Stimulated activated CD8-positive, alpha-beta memory T cell treated with anti-CD3 and anti-CD28 coated beads, Interleukin-4, amount 100 ng/mL, for 48 hours (primary cell): ENCODE results near the gene UGT2B17.
"Not testable (repeated sequence)": the region's sequence is repeated elsewhere in the genome, so short reads cannot be mapped to it uniquely, and the experiment has no call there.

Source experiments
- DNase-seq: peaks from one replicate; pipeline ENCODE4 v3.0.0-alpha.2; 2020

Gene UGT2B17

DNA sequence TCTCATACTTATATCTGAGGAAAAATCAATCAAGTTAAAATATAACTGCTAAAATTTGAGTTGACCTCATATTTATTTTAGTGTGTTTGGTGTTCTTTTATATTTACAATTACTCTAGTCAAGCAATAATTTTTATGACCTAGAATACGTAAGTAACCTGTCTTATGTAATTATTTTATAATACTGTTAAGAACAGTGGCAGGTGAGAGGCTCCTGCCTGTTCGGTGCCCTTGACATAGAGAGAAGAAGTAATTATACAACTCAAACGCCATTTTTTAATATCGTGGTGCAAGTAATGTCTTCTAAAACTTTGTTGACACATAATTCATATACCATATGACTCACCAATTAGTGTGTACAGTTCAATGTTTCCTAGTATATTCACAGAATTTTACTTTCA, 7.6 kb downstream of the UGT2B17 start:
- DNase-seq: not testable (repeated sequence)

DNA sequence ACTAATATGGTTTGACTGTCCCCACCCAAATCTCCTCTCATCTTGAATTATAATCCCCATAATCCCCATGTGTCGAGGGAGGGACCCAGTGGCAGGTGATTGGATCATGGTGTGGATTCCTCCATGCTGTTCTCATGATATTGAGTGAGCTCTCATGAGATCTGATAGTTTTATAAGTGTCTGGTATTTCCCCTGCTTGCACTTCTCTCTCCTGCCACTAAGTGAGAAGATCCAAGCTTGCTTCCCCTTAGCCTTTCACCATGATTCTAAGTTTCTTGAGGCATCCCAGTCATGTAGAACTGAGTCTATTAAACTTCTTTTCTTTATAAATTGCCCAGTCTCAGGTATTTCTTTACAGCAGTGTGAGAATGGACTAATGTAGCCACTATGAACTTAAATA, 9.8 kb downstream of the UGT2B17 start:
- DNase-seq: not testable (repeated sequence)

DNA sequence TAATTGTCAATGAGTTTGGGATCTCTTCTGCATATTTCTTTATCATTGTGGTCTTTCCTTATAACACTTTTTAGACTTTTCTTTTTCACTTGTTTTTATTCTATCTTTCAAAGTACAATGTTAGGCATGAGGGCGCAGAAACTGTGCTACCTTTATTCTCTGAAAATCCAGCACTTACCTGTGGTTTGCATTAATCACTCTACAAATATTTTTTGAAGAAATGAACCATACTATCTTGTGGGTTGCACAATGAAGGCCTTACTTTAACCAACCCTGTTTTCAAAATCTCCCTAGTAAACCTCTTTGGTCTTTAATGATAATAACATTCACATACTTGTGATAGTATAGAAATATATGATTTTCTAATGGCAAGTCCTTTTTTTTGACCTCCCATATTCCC, 11.0 kb downstream of the UGT2B17 start:
- not testable (repeated sequence) for DNase-seq

DNA sequence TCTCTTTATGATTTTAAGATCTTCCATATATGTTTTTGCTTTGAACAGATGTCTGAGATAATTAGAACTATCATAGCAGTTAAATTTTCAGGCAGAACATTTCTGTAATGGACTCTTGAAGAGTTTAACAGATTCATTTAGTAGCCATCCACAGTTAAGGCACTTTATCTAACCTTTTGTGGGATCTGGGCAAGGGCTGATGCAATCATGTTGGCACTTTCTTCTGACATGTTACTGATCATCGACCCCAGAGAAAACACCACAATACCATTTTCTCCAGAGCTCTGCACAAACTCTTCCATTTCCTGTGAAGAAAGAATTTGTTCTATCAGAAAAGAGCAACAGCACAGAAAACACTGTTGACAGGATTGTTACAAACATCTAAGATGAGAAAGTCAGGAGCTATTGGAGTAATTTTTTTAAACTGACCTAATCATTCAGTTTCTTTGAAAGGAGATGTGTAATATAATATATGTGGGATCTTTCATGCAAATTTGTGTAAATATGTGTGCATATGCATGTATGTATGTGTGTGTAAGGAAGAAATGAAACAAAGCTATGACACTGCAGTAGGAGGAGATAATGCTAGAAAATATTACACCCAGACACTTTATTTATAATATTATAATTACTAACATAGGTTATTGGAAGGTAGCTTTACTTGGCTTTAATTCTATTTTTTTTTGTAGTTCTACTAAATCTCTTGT, 15.6 kb downstream of the UGT2B17 start:
- DNase-seq: not testable (repeated sequence)

DNA sequence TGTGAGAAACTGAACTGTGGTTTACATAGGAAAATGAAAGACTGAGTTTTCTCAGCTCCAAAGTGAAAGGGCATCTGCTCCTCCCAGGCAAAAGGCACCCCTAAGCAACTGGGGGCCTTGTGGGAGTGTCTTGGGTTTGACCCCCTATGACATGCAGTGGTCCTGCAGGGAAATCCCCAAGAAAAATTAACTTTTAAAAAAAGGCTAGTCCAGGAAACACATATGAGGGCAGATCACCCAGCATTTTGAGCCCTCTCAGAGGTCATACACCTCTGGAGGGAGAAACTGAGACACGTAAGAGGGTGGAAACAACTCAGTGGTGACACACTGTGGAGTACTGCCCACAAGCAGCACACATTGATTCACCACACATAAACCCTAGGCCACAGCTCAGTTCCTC, 22.3 kb downstream of the UGT2B17 start:
- not testable (repeated sequence) for DNase-seq

DNA sequence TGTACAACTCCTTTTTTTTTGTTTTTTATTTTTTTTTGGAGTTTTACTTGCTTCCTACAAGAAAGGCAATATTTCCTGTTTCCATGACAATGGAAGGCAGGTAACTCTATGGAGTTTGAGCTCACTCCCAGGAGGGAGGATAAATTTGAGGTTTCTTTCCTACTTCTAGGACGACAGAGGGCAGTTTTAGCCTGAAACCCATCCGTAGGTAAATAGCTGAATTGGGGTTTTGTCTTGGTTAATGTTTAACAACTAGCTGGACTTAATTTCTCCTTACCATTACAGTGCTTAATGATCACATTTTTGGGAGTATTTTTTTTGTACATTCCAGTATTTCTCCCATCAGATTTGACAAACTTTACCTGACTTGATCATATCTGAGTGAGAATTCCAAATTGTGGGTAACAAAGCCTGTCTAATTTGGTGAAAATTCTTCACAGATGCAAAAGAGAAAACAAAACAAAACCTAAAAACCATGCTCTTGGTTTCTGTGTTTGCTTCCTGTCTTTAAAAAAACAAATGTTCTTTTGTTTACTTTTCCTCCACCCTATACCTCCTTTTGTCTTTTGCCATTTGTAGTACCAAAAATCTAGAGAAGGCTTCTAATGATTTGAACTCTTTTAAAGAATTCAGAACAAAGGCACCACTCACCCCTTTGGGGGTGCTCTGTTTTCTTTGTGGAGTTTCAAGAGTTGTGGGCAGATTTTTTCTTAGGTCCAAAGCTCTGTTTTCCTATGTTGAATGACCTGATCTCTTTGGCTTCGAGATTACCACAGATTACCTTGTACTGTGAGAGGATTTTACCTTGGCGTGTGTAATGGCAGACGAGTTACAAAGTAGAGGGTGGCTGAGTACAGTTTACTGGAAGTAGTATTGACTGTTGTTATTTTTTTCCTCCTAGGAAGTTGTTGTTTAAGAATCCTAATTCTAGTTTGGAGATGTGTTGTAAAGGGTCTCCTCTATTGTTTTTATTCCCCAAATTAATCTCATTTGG, 23.0 kb downstream of the UGT2B17 start:
- DNase-seq: not testable (repeated sequence)

DNA sequence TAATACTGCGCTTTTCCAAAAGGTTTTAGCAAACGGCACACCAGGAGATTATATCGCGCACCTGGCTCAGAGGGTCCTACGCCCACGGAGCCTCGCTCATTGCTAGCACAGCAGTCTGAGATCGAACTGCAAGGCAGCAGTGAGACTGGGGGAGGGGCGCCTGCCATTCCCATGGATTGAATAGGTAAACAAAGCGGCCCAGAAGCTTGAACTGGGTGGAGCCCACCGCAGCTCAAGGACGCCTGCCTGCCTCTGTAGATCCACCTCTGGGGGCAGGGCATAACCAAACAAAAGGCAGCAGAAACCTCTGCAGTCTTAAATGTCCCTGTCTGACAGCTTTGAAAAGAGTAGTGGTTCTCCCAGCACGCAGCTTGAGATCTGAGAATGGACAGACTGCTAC, 33.4 kb downstream of the UGT2B17 start:
- DNase-seq: not testable (repeated sequence)

DNA sequence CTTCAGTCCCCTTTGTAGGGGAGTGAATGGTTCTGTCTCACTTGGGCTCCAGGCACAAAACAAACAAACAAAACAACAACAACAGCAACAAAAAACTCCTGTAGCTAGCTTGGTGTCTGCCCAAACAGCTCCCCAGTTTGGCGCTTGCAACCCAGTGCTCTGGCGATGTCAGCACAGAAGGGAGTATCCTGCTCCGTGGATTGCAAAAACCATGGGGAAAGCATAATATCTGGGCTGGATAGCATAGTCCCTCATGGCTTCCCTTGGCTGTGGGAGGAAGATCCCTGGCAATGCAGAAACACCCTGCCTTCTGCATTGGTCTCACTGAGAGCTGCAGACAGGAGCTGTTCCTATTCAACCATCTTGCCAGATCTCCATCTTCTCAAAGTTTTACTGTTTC, 39.7 kb downstream of the UGT2B17 start:
- DNase-seq: no peak

DNA sequence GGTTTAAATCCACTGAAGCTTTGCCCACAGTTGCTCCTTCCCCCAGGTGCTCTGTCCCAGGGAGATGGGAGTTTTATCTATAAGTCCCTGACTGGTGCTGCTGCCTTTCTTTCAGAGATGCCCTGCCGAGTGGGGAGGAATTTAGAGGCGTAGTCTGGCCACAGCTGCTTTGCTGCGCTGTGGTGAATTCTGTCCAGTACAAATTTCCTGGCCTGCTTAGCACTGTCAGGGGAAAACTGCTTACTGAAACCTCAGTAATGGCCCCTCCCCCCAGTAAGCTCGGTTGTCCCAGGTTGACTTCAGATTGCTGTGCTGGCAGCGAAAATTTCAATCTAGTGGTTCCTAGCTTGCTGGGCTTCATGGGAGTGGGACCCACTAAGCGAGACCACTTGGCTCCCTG, 40.1 kb downstream of the UGT2B17 start:
- DNase-seq: no peak

DNA sequence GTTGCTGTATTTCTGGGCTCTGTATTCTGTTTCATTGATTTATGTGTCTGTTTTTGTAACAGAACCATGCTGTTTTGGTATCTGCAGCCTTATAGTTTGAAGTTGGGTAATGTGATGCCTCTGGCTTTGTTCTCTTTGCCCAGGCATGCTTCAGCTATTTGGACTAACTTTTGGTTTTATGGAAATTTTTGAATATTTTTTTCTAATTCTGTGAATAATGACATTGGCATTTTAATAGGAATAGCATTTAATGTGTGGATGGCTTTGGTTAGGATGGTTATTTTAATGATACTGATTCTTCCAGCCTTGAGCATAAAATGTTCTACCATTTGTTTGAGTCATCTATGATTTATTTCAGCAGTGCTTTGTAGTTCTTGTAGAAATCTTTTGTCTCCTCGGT, 53.9 kb downstream of the UGT2B17 start:
- DNase-seq: not testable (repeated sequence)

DNA sequence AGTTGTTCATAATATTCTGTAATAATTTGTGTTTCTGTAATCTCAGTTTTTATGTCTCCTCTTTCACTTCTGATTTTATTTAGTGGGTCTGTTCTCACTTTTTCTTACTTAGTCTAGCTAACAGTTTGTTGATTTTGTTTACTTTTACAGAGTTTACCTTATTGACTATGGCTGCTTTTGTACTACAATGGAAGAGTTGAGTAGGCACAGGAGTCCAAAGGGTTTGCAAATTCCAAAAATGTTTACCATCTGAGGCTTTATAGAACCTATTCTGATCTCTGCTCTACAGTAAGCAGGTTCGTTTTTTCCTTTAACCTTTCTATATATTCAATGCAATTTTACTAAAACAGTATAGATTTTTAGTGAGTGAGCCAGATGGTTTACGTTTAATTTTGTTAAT, 55.1 kb downstream of the UGT2B17 start:
- DNase-seq: no peak

DNA sequence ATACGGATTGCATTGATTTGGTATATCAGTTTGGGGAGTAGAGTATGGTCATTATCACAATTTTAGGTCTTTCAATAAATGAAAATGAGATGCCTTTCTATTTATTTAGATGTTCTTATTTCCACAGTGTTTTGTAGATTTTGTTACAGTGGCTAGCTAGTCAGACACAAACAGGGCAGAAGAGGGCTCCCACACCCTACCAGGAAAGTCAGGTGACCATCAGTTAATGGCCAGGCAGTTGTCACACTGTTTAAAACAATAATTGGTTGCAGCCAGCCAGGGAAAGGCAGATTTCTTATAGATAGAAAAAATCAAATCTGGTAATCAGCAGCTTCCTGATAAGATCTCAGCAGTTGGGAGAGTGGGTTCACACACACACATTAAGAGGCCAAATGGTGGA, 57.2 kb downstream of the UGT2B17 start:
- DNase-seq: no peak

DNA sequence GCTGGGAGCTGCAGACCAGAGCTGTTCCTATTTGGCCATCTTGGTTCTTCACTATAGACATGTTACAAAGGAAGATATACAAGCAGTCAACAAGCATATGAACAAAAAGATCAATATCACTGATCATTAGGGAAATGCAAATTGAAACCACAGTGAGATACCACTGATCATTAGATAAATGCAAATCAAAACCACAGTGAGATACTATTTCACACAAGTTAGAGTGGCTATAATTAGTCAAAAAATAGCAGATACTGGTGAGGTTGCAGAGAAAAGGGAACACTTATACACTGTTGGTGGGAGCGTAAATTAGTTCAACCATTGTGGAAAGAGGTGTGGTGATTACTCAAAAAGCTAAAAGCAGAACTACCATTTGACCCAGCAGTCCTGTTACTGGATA, 70.7 kb downstream of the UGT2B17 start:
- DNase-seq: not testable (repeated sequence)

DNA sequence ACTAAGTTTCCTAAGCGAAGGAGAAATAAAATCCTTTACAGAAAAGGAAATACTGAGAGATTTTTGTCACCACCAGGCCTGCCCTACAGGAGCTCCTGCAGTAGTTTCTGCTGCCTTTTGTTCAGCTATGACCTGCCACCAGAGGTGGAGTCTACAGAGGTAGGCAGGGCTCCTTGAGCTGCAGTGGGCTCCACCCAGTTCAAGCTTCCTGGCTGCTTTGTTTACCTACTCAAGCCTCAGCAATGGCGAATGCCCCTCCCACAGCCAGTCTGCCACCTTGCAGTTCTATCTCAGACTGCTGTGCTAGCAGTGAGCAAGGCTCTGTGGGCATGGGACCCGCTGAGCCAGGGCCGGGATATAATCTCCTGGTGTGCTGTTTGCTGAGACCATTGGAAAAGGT, 71.3 kb downstream of the UGT2B17 start:
- not testable (repeated sequence) for DNase-seq

DNA sequence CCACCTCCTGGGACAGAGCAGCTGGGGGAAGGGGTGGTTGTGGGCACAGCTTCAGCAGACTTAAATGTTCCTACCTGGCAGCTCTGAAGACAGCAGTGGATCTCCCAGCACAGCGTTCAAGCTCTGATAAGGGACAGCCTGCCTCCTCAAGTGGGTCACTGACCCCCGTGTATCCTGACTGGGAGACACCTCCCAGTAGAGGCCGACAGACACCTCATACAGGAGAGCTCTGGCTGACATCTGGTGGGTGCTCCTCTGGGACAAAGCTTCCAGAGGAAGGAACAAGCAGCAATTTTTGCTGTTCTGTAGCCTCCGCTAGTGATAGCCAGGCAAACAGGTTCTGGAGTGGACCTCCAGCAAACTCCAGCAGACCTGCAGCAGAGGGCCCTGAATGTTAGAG, 72.7 kb downstream of the UGT2B17 start:
- DNase-seq: not testable (repeated sequence)

DNA sequence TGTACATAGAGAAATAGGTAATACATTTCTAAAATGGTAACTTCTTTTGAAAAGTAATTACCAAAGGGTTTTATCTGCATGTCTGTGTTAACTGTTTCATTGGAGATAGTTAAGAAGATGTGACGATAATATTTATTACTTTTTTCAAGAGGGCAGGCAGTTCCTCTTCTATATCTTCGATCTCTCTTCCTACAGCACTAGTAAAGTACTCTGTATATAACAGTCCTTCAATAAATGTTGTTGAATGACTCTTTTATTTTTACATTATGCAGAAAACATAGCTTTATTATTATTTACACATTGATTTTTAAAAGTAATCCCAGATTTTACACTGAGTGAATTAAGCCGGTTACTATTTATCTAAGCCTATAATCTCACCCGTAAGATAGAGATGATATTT, 77.1 kb downstream of the UGT2B17 start:
- no peak for DNase-seq

DNA sequence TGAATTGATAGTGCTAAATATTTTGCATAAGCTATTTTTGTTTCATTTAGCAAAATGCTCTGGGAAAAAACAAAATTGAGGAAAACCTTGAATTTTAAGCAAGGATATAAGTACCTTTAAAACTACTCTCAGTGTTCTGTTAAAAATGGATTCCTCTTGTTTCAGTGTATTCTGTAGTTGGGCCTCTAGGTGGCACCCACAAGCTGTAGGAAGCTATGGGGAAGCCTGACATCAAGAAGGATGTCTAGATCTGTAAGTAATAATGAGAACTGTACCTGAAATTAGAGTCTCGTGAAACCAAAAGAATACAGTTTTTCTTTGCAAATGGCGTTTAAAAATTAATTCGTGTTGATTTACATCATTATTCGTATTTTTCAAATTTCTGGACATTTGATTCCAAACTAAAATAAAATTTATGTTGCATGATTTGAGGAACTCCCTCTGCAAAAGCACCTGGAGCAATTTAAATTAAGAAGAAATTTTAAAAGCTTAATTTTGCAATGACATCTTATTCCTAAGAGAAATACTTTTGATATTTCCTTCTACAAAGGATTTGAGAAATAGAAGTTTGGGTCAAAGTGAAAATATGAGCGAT, 77.6 kb downstream of the UGT2B17 start:
- peak; percentile 62 for DNase-seq

DNA sequence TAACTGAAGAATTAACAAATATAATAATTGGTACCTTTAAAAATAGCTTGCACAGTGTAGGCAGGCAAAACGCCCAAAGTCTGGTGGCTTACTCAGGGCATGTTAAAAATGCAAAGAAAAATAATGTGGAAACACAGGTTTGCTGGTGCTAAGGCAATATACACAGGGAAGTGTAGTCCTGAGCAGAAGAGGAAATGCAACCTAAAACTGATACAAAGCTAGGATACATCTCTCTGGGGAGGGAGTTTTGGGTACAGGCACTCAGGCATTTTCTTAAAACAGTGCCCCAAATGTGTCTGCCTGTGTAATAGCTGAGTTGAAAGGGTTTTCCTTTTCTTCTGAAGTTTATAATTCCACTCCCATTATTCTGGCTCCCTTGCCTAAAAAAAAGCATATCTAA, 81.4 kb downstream of the UGT2B17 start:
- DNase-seq: no peak

DNA sequence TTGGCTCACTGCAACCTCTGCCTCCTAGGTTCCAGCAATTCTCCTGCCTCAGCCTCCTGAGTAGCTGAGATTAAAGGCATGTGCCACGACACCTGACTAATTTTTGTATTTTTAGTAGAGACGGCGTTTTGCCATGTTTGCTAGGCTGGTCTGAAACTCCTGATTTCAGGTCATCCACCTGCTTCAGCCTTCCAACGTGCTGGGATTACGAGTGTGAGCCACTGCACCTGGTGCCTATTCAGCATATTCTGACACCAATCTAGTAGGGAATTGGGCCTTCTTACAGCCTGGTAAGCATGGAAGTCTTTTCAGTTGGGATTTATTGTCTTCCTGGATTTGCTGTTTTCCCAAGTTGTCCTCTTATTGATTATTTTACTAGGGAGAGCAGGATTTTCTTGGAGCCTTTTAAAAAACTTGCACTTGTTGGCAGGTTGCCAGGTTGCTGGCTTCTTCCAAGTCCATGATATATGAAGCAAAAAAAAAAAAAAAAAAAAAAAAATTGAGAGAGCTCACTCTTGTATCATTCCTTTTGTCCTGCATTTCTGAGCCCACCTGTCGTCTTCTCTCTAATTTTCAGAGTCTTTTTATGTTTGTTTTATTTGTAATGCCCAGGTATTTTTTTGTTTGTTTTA, 85.2 kb downstream of the UGT2B17 start:
- DNase-seq: no peak

DNA sequence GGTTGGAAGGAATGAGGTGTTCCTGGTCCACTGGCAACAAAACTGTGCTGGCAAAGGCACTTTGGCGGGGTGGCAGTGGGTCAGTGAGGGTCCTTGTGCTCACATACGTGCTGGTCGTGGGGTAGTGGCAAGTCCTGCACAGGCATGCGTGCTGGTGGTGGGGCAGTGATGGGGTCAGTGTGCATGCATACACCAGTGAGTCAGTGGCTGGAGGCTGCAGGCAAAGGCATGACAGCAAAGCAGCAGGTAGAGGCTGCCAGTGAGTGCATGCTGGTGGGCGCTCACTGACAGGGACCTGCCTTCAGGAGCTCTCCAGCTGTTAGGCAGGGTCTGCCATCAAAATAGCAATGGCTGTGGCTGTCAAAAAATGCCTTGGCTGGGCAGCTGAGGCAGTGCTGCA, 86.8 kb downstream of the UGT2B17 start:
- no peak for DNase-seq
